HCT116 (cell line): ENCODE results near the gene FNDC8. TPM values are rescaled to one million over a fixed set of nuclear protein-coding genes. Genes with fewer than 3 reads are reported as not detected.

Source experiments
- ATAC-seq: fragments of 200-7000 bp; cut with Tn5 transposase; 2 replicates; pipeline ENCODE4 v1.9.1; 2020; ENCODE audit warnings: mild to moderate bottlenecking, moderate library complexity
- BruUV-seq: library from RNA; stranded (reverse); fragments of 400-500 nt; replicated peaks from 2 replicates; lab custom pipeline; 2021; lab: Mats Ljungman, UMichigan
- CTCF ChIA-PET: fragments of 300-600 bp; sonication (Branson Sonifier 250); formaldehyde crosslinking; loops from one replicate; lab custom pipeline; 2021; ENCODE audit warnings: antibody characterized with exemption; lab: Charles Lee
- POLR2A ChIA-PET: fragments of 300-600, 350-600 bp; sonication (Branson Sonifier 250); formaldehyde crosslinking; loops from one replicate; lab custom pipeline; 2021; ENCODE audit warnings: antibody characterized with exemption; lab: Charles Lee
- RAD21 ChIA-PET, 2 experiments: fragments of 300-600 bp; sonication (Branson Sonifier 250); formaldehyde crosslinking; loops; one replicate each; lab custom pipeline; 2023; ENCODE audit warnings: low total read pairs in 2 of 2; ENCODE audit not compliant: uncharacterized antibody in 2 of 2, unreplicated experiment in 2 of 2, low non-redundant PET in 1 of 2; lab: Charles Lee
- DNase-seq: peaks from one replicate; pipeline ENCODE4 v3.0.0-alpha.2; 2010; ENCODE audit warnings: low read depth, low spot score
- H2AFZ ChIP-seq: fragments of 200-600 bp; shearing (Covaris generic), sonication (generic); 2 replicates; pipeline ENCODE4 v1.6.1; 2017; ENCODE audit warnings: low read depth, mixed run types, mixed read lengths, antibody characterized with exemption, low read length; ENCODE audit not compliant: poor library complexity, severe bottlenecking
- H3K27ac ChIP-seq: 2 replicates; pipeline ENCODE4 v1.5.1; 2012; ENCODE audit warnings: low read depth, low read length
- H3K27me3 ChIP-seq: fragments of 200-600 bp; sonication (generic); 2 replicates; pipeline ENCODE4 v1.6.1; 2016; ENCODE audit warnings: mixed run types, low read length, mixed read lengths; ENCODE audit not compliant: insufficient read depth
- H3K36me3 ChIP-seq, 2 experiments: fragments of 200-500 bp in 1 of 2; fragments of 200-600 bp in 1 of 2; sonication (Bioruptor generic) in 1 of 2; sonication (generic) in 1 of 2; 2 replicates each; pipeline versions ENCODE4 v1.5.1 to v1.6.1; 2014 to 2016; ENCODE audit warnings: low read length in 2 of 2, inconsistent platforms in 1 of 2, mixed read lengths in 1 of 2, mixed run types in 1 of 2; ENCODE audit not compliant: insufficient read depth in 2 of 2, control insufficient read depth in 1 of 2
- H3K4me1 ChIP-seq, 2 experiments: fragments of 200-600 bp in 1 of 2; sonication (generic) in 1 of 2; 2 replicates each; pipeline versions ENCODE4 v1.5.1 to v1.6.1; 2012 to 2017; ENCODE audit warnings: low read length in 2 of 2, inconsistent platforms in 1 of 2, mild to moderate bottlenecking in 1 of 2, mixed read lengths in 1 of 2, mixed run types in 1 of 2, moderate library complexity in 1 of 2; ENCODE audit not compliant: insufficient read depth in 2 of 2, control insufficient read depth in 1 of 2
- H3K4me2 ChIP-seq: fragments of 200-600 bp; sonication (generic); 2 replicates; pipeline ENCODE4 v1.6.1; 2017; ENCODE audit warnings: mixed run types, low read length, mixed read lengths
- H3K4me3 ChIP-seq, 2 experiments: fragments of 200-600 bp in 1 of 2; sonication (generic) in 1 of 2; replicated peaks in 1 of 2; 2 replicates each; pipeline ENCODE4 v1.5.1; 2011 to 2016; ENCODE audit warnings: low read length in 2 of 2, control low read depth in 1 of 2, low read depth in 1 of 2, mild to moderate bottlenecking in 1 of 2, mixed read lengths in 1 of 2, mixed run types in 1 of 2
- H3K79me2 ChIP-seq: fragments of 200-600 bp; sonication (generic); 2 replicates; pipeline ENCODE4 v1.6.1; 2017; ENCODE audit warnings: mild to moderate bottlenecking, mixed run types, low read length, moderate library complexity, mixed read lengths; ENCODE audit not compliant: insufficient read depth
- H3K9ac ChIP-seq: fragments of 200-600 bp; sonication (generic); 2 replicates; pipeline ENCODE4 v1.6.1; 2016; ENCODE audit warnings: low read length, mixed read lengths
- H3K9me2 ChIP-seq: fragments of 200-600 bp; sonication (generic), shearing (Covaris generic); 2 replicates; pipeline ENCODE4 v1.6.1; 2017; ENCODE audit warnings: mixed run types, mild to moderate bottlenecking, moderate library complexity; ENCODE audit not compliant: insufficient read depth
- H3K9me3 ChIP-seq, 2 experiments: fragments of 200-500 bp in 1 of 2; fragments of 200-600 bp in 1 of 2; sonication (Bioruptor generic) in 1 of 2; sonication (generic) in 1 of 2; 2 replicates each; pipeline ENCODE4 v1.6.1; 2014 to 2017; ENCODE audit warnings: low read length in 2 of 2, mixed read lengths in 2 of 2, inconsistent platforms in 1 of 2, low read depth in 1 of 2, mild to moderate bottlenecking in 1 of 2, mixed run types in 1 of 2, moderate library complexity in 1 of 2; ENCODE audit not compliant: control insufficient read depth in 1 of 2, insufficient read depth in 1 of 2
- H4K20me1 ChIP-seq: fragments of 200-600 bp; sonication (generic), shearing (Covaris generic); 2 replicates; pipeline ENCODE4 v1.6.1; 2017; ENCODE audit warnings: mixed run types, mild to moderate bottlenecking, moderate library complexity; ENCODE audit not compliant: insufficient read depth
- CEBPB ChIP-seq: IDR thresholded peaks from 2 replicates; pipeline ENCODE4 v1.6.1; 2012; ENCODE audit warnings: low read depth
- EGR1 ChIP-seq: IDR thresholded peaks from 2 replicates; pipeline ENCODE4 v1.6.1; 2012; ENCODE audit warnings: low read depth
- ELF1 ChIP-seq: IDR thresholded peaks from 2 replicates; pipeline ENCODE4 v1.6.1; 2012; ENCODE audit warnings: low read depth, borderline replicate concordance
- EZH2 ChIP-seq: fragments of 200-600 bp; sonication (generic); IDR thresholded peaks from 2 replicates; pipeline ENCODE4 v1.6.1; 2017; ENCODE audit warnings: antibody characterized with exemption, mixed run types
- EZH2phosphoT487 ChIP-seq: fragments of 200-600 bp; IDR thresholded peaks from 2 replicates; pipeline ENCODE4 v1.6.1; 2018; ENCODE audit warnings: antibody characterized with exemption, borderline replicate concordance
- FOSL1 ChIP-seq: IDR thresholded peaks from 2 replicates; pipeline ENCODE4 v1.6.1; 2012; ENCODE audit warnings: low read depth
- JUND ChIP-seq: IDR thresholded peaks from 2 replicates; pipeline ENCODE4 v1.6.1; 2012
- POLR2A ChIP-seq: IDR thresholded peaks from 2 replicates; pipeline ENCODE4 v1.7.0; 2011; ENCODE audit warnings: borderline replicate concordance; ENCODE audit not compliant: insufficient read depth, insufficient read length; ENCODE audit errors: extremely low read depth
- POLR2AphosphoS5 ChIP-seq: IDR thresholded peaks from 2 replicates; pipeline ENCODE4 v1.6.1; 2011; ENCODE audit warnings: mild to moderate bottlenecking, low read depth, low read length, moderate library complexity
- RAD21 ChIP-seq: IDR thresholded peaks from 2 replicates; pipeline ENCODE4 v1.6.1; 2012; ENCODE audit warnings: low read depth, mild to moderate bottlenecking
- SP1 ChIP-seq: IDR thresholded peaks from 2 replicates; pipeline ENCODE4 v1.6.1; 2012; ENCODE audit warnings: low read depth
- TCF7L2 ChIP-seq: IDR thresholded peaks from 2 replicates; pipeline ENCODE4 v1.7.0; 2011; ENCODE audit warnings: borderline replicate concordance, inconsistent platforms; ENCODE audit not compliant: insufficient read depth, insufficient read length; ENCODE audit errors: extremely low read depth
- ZFX ChIP-seq: fragments of 450-650 bp; IDR thresholded peaks from 2 replicates; pipeline ENCODE4 v1.6.1; 2017
- intact Hi-C: fragments of 100-400 bp; cut with micrococcal nuclease; formaldehyde crosslinking; loops from 2 replicates; pipeline ENCODE4 v1.10.0; 2022
- total RNA-seq: library from RNA; stranded (reverse); gene quantifications from one replicate; pipeline ENCODE4 v1.2.1, GENCODE V29; 2021; ENCODE audit not compliant: unreplicated experiment
- TF ChIP-seq, protein P1 (sequence below): IDR thresholded peaks from 2 replicates; pipeline ENCODE4 v1.6.1; 2011; ENCODE audit warnings: mild to moderate bottlenecking, low read length, moderate library complexity; ENCODE audit not compliant: insufficient replicate concordance; ENCODE audit errors: extremely low read depth
- TF ChIP-seq, protein P2 (sequence below): IDR thresholded peaks from 2 replicates; pipeline ENCODE4 v1.6.1; 2012; ENCODE audit warnings: low read depth
- TF ChIP-seq, protein P3 (sequence below), 3 experiments: fragments of 200-600 bp in 1 of 3; sonication (generic) in 1 of 3; IDR thresholded peaks in 2 of 3; conservative IDR thresholded peaks in 1 of 3; 2 replicates each; pipeline ENCODE4 v1.5.1; 2012 to 2017; ENCODE audit warnings: low read depth in 2 of 3, low read length in 2 of 3, antibody characterized with exemption in 1 of 3, borderline replicate concordance in 1 of 3, control low read depth in 1 of 3, mild to moderate bottlenecking in 1 of 3, mixed read lengths in 1 of 3, mixed run types in 1 of 3, moderate library complexity in 1 of 3; ENCODE audit not compliant: insufficient read depth in 1 of 3

The FNDC8 gene
- total RNA-seq, 1 experiment from 2014 or later: not detected

DNA sequence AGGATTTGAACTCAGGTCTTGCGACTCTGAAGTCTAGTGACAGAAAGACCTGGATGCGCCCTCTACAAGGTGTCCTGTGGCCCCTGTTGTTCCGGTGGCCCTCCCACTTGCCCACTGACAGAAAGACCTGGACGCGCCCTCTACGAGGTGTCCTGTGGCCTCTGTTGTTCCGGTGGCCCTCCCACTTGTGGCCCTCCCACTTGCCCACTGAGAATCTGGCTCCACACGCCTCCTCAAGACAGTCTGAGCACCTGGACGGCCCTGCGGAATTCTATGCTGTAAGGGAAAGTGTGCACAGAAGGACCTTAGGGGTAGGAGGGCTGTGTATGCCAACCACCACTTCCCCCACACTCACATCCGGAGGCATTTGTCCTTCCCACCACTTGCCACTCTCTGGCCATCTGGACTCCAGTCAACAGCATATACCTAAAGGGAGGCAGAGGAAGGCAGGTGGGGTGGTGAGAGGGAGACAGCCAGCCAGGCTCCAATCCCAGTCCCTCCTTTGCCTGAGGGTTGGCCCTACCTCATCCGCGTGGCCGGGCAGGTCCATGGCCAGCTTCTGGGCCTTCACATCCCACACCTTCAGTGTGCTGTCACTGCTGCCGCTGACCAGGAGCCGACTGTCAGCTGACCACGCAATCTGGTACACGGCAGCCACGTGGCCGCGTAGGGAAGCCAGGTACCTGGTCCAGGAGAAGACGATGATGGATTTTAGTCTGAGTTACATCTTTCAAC lies 11.6 kb downstream of the FNDC8 start:
- BruUV-seq: no TSS peak
- Histone ChIP-seq H3K4me2 (no peak overlapping the region), H3K27me3 (no peaks in the 10 kb centered on the region), H3K9ac (no peak overlapping the region), H3K36me3 (peaks cover 38 to 70% of the 10 kb centered on the region in 2 experiments), H3K4me3 (no peak overlapping the region), H3K79me2 (peaks cover 4% of the 10 kb centered on the region), H2AFZ (no peak overlapping the region), H3K27ac (no peak overlapping the region), H3K9me3 (no peaks in the 10 kb centered on the region), H4K20me1 (no peaks in the 10 kb centered on the region; the same call in 1 of the 2 replicates), H3K4me1 (no peaks in the 10 kb centered on the region), H3K9me2 (no peaks in the 10 kb centered on the region)
- TF ChIP-seq CEBPB: no peak
- TF ChIP-seq EZH2phosphoT487: no peak
- TF ChIP-seq JUND: no peak
- TF ChIP-seq ELF1: no peak
- no peak for TF ChIP-seq ZFX
- no peak for TF ChIP-seq POLR2A
- no peak for TF ChIP-seq SP1
- TF ChIP-seq EGR1: no peak
- TF ChIP-seq RAD21: no peak
- TF ChIP-seq, protein P1, sequence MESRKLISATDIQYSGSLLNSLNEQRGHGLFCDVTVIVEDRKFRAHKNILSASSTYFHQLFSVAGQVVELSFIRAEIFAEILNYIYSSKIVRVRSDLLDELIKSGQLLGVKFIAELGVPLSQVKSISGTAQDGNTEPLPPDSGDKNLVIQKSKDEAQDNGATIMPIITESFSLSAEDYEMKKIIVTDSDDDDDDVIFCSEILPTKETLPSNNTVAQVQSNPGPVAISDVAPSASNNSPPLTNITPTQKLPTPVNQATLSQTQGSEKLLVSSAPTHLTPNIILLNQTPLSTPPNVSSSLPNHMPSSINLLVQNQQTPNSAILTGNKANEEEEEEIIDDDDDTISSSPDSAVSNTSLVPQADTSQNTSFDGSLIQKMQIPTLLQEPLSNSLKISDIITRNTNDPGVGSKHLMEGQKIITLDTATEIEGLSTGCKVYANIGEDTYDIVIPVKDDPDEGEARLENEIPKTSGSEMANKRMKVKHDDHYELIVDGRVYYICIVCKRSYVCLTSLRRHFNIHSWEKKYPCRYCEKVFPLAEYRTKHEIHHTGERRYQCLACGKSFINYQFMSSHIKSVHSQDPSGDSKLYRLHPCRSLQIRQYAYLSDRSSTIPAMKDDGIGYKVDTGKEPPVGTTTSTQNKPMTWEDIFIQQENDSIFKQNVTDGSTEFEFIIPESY: no peak
- TF ChIP-seq, protein P2, sequence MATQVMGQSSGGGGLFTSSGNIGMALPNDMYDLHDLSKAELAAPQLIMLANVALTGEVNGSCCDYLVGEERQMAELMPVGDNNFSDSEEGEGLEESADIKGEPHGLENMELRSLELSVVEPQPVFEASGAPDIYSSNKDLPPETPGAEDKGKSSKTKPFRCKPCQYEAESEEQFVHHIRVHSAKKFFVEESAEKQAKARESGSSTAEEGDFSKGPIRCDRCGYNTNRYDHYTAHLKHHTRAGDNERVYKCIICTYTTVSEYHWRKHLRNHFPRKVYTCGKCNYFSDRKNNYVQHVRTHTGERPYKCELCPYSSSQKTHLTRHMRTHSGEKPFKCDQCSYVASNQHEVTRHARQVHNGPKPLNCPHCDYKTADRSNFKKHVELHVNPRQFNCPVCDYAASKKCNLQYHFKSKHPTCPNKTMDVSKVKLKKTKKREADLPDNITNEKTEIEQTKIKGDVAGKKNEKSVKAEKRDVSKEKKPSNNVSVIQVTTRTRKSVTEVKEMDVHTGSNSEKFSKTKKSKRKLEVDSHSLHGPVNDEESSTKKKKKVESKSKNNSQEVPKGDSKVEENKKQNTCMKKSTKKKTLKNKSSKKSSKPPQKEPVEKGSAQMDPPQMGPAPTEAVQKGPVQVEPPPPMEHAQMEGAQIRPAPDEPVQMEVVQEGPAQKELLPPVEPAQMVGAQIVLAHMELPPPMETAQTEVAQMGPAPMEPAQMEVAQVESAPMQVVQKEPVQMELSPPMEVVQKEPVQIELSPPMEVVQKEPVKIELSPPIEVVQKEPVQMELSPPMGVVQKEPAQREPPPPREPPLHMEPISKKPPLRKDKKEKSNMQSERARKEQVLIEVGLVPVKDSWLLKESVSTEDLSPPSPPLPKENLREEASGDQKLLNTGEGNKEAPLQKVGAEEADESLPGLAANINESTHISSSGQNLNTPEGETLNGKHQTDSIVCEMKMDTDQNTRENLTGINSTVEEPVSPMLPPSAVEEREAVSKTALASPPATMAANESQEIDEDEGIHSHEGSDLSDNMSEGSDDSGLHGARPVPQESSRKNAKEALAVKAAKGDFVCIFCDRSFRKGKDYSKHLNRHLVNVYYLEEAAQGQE: no peak
- TF ChIP-seq TCF7L2: no peak
- TF ChIP-seq, protein P3, sequence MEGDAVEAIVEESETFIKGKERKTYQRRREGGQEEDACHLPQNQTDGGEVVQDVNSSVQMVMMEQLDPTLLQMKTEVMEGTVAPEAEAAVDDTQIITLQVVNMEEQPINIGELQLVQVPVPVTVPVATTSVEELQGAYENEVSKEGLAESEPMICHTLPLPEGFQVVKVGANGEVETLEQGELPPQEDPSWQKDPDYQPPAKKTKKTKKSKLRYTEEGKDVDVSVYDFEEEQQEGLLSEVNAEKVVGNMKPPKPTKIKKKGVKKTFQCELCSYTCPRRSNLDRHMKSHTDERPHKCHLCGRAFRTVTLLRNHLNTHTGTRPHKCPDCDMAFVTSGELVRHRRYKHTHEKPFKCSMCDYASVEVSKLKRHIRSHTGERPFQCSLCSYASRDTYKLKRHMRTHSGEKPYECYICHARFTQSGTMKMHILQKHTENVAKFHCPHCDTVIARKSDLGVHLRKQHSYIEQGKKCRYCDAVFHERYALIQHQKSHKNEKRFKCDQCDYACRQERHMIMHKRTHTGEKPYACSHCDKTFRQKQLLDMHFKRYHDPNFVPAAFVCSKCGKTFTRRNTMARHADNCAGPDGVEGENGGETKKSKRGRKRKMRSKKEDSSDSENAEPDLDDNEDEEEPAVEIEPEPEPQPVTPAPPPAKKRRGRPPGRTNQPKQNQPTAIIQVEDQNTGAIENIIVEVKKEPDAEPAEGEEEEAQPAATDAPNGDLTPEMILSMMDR (IDR thresholded peaks at IDR 0.05 in 2 of 3, conservative IDR thresholded peaks at IDR 0.05 in 1 of 3; ENCODE audit: borderline replicate concordance in 1 of 3, insufficient read depth in 1 of 3, low read depth in 2 of 3, low read length in 2 of 3): no peak
- no peak for TF ChIP-seq POLR2AphosphoS5
- TF ChIP-seq EZH2: no peak
- no peak for TF ChIP-seq FOSL1
- ChIA-PET POLR2A (no interaction called here), CTCF (no interaction called here), RAD21 (no interaction called here)
- ATAC-seq: no peak
- DNase-seq: no peak
- intact Hi-C loops: no loop called here
